ENCODE measurements around the gene BNIP1.
"Not testable (repeated sequence)": the region's sequence is repeated elsewhere in the genome, so short reads cannot be mapped to it uniquely, and the experiment has no call there.

BNIP1 gene, protein sequence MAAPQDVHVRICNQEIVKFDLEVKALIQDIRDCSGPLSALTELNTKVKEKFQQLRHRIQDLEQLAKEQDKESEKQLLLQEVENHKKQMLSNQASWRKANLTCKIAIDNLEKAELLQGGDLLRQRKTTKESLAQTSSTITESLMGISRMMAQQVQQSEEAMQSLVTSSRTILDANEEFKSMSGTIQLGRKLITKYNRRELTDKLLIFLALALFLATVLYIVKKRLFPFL

GRCh38 chr5:173144200-173145176 lies at the start of gene BNIP1:
TSS of gene BNIP1 (plus strand) at chr5:173144531. CDS start at chr5:173144546, 15 bp downstream.
- peak; percentile 97 for DNase-seq (ENCODE audit: low read depth, low spot score)

DNA sequence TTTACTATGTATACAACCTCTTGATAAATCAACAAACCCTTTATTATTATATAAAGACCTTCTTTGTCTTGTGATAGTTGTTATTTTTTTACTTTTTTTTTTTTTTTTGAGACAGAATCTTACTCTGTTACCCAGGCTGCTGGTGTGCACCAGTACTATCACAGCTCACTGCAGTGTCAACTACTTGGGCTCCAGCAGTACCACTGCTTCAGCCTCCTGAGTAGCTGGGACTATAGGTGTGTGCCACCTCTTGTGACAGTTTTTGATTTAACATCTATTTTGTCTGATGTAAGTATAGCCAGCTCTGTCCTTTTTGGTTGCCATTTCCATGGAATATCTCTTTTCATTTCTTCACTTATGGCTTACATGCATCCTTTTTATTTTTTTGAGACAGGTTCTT lies 45.5 kb upstream of the BNIP1 start:
- DNase-seq (ENCODE audit: low read depth, low spot score): no peak

DNA sequence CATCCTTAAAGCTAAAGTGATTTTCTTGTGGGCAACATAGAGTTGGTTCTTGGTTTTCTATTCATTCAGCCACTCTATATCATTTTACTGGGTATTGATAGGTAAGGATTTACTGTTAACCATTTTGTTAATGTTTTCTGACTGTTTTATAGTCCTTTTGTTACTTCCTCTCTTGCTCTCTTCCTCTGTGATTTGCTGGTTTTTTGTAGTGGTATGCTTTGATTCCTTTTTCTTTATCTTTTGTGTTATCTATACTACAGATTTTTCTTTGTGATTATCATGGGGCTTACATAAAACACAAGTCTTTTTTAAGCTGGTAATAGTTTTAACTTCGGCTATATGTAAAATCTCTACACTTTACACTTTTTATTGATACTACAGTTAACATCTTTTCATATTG lies 44.9 kb upstream of the BNIP1 start:
- no peak for DNase-seq (ENCODE audit: low read depth, low spot score)

GRCh38 chr5:173101245-173101644 lies 43.1 kb upstream of the BNIP1 start:
- no peak for DNase-seq (ENCODE audit: low read depth, low spot score)

DNA sequence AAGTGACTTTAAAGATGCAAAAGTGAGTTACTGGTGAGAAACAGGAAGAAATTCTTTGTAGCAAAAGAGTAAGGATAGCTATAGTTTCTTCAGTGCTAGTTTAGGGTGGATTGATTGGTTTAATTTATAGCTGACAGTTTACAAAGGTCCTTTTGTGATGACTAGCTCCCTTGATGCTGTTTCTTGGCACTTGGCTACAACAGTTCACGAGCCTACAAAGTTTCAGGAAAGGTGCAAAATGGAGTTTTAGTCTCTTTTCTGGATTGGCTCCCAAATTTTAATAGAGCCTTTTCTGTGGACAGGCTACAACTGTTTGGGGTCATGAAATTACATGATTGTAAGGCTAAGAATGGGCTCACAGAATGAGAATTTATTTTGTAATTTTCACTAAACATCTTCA lies 40.9 kb upstream of the BNIP1 start:
- DNase-seq (ENCODE audit: low read depth, low spot score): no peak

- DNase-seq (ENCODE audit: low read depth, low spot score): no peak
These were observed 35.4 kb upstream of the BNIP1 start for GRCh38 chr5:173108914-173109313.

- no peak for DNase-seq (ENCODE audit: low read depth, low spot score)
These were observed 29.8 kb upstream of the BNIP1 start for GRCh38 chr5:173114536-173114935.

DNA sequence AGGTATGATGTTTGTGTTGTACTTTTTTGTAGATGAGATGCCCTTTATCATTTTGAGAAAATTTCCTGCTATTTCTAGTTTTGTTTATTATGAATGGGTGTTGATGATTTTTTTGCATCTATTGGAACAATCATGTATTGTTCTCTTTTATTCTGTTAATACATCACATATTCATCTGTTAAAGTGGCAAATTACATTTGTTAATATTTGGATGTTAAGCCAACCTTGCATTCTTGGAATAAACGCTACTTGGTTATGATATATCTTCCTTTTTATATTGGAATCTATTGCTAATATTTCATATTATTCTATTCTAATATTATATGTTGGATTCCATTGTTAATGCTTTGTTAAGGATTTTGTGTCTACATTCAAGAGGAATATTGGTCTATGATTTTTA lies 24.6 kb upstream of the BNIP1 start:
- no peak for DNase-seq (ENCODE audit: low read depth, low spot score)

DNA sequence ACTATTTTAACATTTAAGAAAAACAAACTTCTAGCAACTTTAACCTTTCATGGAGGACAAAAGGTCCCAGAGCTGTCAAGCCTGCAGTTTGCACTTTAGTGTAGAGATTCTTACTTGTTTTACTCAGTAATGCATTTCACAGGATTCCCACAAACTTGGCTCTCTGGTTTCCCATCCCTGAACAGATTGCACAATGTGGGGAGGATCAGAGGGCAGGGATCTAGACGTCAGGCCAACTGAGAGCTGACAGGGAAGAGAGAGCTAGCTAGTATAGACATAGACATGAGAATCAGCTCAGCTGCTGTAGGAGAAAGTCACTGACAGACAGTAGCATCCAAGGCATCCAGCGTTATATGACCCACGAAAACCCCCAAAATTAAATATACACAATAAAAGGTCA lies 20.9 kb upstream of the BNIP1 start:
- no peak for DNase-seq (ENCODE audit: low read depth, low spot score)

DNA sequence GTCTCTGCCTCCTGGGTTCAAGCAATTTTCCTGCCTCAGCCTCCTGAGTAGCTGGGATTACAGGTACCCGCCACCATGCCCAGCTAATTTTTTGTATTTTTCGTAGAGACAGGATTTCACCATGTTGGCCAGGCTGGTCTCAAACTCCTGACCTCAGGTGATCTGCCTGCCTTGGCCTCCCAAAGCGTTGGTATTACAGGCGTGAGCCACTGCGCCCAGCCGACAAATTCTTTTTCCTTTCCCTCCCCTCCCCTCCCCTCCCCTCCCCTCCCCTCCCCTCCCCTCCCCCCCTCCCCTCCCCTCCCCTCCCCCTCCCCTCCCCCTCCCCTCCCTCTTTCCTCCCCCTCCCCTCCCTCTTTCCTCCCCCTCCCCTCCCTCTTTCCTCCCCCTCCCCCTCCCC lies 12.2 kb upstream of the BNIP1 start:
- not testable (repeated sequence) for DNase-seq (ENCODE audit: low read depth, low spot score)

DNA sequence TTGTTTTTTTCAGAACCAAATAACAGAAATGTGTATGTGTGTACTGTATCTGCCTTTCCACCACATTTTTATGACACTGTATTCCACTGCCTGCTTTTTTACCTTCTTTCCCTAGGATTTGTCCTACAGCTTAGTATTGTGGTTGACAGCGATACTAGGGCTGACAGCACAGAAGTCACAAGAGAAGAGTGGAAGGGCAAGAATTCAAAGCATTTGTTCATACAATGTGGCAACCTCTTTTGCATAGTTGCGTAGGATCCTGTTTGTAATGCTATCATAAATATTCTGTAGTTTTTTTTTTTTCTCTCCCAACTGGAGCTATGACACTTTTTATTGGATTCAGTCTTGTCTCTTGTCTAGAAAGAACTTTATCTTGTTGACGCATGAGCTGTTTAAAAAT lies 5.6 kb upstream of the BNIP1 start:
- no peak for DNase-seq (ENCODE audit: low read depth, low spot score)

DNA sequence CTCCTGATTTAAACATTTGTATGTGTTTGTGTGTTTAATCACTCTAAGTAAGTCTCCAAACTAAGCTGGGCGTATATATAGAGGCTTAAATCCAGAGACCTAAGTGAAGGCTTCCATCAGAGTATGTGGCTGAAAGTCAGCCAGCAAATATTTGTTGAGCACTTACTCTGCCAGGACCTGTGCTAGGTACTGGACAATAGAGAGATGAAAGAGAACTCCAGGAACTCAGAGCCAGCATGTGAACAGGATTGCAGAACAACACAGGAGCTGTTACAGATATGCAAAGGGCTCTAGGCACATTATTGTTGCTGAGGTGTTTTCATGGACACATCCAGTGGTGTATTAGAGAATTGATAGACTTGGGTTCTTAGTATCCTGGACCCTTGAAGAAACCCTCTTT lies 4.7 kb upstream of the BNIP1 start:
- DNase-seq (ENCODE audit: low read depth, low spot score): no peak

- DNase-seq (ENCODE audit: low read depth, low spot score): no peak
These were observed 3.6 kb upstream of the BNIP1 start for GRCh38 chr5:173140769-173141168.

- no peak for DNase-seq (ENCODE audit: low read depth, low spot score)
These were observed 764 bp upstream of the BNIP1 start for GRCh38 chr5:173143567-173143966.

DNA sequence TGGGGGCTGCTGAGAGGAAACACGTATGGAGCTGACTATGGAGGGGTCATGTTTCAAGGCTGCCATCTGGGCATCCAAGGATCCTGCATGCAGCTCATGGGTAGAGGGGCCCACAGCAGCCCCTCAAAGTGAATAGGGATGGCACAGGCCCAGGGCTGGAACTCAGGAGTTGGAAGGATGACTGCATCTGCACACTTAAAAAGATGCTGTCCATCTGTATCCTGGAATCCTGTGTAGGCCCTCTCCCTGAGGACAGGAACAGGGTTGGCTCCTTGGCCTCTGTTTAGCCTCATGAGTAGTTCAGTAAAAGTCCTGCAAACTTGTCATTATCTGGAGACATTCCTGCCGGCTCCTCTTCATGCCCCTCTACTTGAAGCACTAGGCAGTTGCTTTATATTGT lies 4.0 kb downstream of the BNIP1 start:
- no peak for DNase-seq (ENCODE audit: low read depth, low spot score)

GRCh38 chr5:173152547-173152946 lies 8.2 kb downstream of the BNIP1 start:
- DNase-seq (ENCODE audit: low read depth, low spot score): no peak

DNA sequence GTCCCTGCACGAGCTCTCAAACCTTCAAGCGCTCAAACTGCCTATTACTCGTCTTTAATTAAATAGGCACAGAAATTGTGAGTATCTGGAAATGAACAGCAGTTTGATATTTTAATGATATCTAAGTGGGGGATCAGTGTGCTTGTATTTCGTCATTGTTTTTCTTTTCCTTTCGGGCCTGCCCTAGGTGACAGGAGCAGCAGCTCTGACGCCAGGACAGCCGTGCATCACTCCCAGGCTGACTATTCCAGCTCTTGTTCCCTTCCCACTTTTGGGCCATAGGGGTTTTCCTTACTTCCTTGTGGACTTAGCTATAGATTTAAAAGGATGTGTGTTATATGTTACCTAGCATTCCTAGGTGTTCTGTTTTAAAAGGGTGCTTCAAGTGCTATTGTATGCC lies 9.5 kb downstream of the BNIP1 start:
- no peak for DNase-seq (ENCODE audit: low read depth, low spot score)

DNA sequence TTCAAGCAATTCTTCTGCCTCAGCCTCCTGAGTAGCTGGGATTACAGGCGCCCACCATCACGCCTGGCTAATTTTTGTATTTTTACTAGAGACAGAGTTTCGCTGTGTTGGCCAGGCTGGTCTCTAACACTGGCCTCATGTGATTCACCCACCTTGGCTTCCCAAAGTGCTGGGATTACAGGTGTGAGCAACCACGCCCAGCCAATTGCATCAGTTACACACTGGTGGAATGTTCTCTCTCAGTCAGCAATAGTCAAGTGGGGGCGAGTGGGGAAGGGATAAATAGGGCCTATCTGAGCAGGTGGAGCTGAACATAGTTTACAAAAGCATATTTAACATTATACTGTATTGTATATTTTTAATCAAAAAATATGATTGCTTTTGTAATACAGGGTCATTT lies 10.3 kb downstream of the BNIP1 start:
- not testable (repeated sequence) for DNase-seq (ENCODE audit: low read depth, low spot score)

DNA sequence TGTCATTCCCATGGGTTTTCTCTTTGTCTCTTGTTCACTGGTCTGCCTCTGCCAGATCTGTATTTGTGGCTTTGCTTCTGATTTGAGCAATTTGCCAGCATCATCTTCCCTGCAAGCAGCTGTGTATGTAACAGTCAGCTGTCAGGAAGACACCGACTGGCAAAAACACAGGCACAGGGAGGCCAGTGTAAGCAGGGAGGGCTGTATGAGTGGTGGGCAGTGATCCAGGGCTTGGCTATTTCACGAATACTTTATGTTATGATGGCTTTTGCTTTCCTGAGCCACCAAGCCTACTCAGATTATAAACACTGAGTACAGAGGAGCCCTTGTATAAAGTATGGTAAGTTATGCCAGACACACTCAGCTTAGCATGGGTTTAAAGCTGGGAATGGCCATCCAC lies 11.6 kb downstream of the BNIP1 start:
- DNase-seq (ENCODE audit: low read depth, low spot score): no peak

- no peak for DNase-seq (ENCODE audit: low read depth, low spot score)
These were observed 14.0 kb downstream of the BNIP1 start for GRCh38 chr5:173158366-173158765.

DNA sequence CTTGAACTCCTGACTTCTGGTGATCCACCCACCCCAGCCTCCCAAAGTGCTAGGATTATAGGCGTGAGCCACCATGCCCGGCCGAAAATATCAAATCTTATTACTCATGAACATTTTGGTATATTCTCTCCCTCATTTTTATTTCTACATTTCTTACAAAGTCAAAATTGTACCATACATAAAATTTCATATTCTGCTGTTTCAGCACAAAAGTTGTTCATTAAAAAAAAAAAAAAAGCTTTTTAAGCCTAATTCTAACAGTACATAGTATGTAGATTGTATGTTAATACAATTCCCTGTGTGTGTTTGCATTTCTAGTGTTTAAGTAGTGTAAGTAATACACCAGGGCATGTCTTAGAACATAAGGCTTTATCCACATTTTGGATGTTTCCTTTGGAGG lies 14.9 kb downstream of the BNIP1 start:
- DNase-seq (ENCODE audit: low read depth, low spot score): no peak

DNA sequence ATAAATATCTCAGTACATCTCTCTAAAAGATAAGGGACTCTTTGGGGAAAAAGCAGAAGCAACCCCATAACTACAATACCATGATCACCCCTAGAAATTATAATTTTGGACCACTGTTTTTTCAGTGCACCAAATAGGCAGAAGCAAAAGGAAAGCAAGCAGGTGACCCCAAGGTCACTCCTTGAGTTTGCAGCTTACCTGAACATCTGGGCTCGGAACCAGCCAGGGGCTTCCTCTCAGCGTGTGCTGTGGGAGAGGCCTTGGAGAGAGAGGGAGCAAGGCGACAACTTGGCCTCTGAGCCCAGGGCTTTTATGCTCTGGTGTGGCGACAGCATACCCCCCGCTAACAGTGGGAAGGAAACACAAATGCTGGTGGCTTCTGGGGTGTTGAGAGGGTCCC lies 16.8 kb downstream of the BNIP1 start:
- no peak for DNase-seq (ENCODE audit: low read depth, low spot score)

- no peak for DNase-seq (ENCODE audit: low read depth, low spot score)
These were observed 18.9 kb downstream of the BNIP1 start for GRCh38 chr5:173163219-173163618.

All from activated naive CD8-positive, alpha-beta T cell treated with anti-CD3 and anti-CD28 coated beads, Interleukin-2, amount 50 U/mL, for 16 hours (primary cell).